HepG2 (cell line): ENCODE data around the gene PMEL. TPM values are rescaled to one million over a fixed set of nuclear protein-coding genes. Genes with fewer than 3 reads are reported as not detected.

Experiments
- HDAC6 ChIP-seq: fragments of 200-600 bp; sonication (generic); IDR thresholded peaks from 2 replicates; pipeline ENCODE4 v1.7.0; 2017; ENCODE audit warnings: mild to moderate bottlenecking, antibody characterized with exemption, low read length, low read depth
- HNF4G ChIP-seq, 2 experiments: sonication (generic) in 1 of 2; formaldehyde crosslinking in 1 of 2; IDR thresholded peaks; 2 replicates each; pipeline versions ENCODE4 v1.4.0 to v1.6.1; 2011 to 2020; ENCODE audit warnings: borderline replicate concordance in 2 of 2, low read depth in 2 of 2, mild to moderate bottlenecking in 2 of 2, low read length in 1 of 2, missing genetic modification reagents in 1 of 2, moderate library complexity in 1 of 2
- HOXA3 ChIP-seq: sonication (generic); formaldehyde crosslinking; IDR thresholded peaks from 2 replicates; pipeline ENCODE4 v1.5.0; 2020; ENCODE audit warnings: missing genetic modification reagents
- MIXL1 ChIP-seq: IDR thresholded peaks from 2 replicates; pipeline ENCODE4 v1.6.1; 2016
- SRY ChIP-seq: sonication (generic); formaldehyde crosslinking; IDR thresholded peaks from 2 replicates; pipeline ENCODE4 v1.8.0; 2022; ENCODE audit warnings: mild to moderate bottlenecking, missing genetic modification reagents
- ZC3H13 ChIP-seq: sonication (generic); formaldehyde crosslinking; IDR thresholded peaks from 2 replicates; pipeline ENCODE4 v1.8.1; 2023; ENCODE audit warnings: mild to moderate bottlenecking, missing genetic modification reagents, moderate library complexity
- ZNF230 ChIP-seq: sonication (generic); formaldehyde crosslinking; IDR thresholded peaks from 2 replicates; pipeline ENCODE4 v1.4.0; 2020; ENCODE audit warnings: mild to moderate bottlenecking, missing genetic modification reagents
- ZNF292 ChIP-seq: sonication (generic); formaldehyde crosslinking; IDR thresholded peaks from 2 replicates; pipeline ENCODE4 v1.8.1; 2022; ENCODE audit warnings: mild to moderate bottlenecking, low read depth, missing genetic modification reagents, borderline replicate concordance
- polyA plus RNA-seq, 8 experiments: library from polyadenylated mRNA; depleted of rRNA in 3 of 8; stranded (reverse) in 7 of 8; unstranded in 1 of 8; fragments of >200 nt; fragmentation: Illumina TruSeq in 4 of 8; extraction: Trizol in 4 of 8; gene quantifications; 2 replicates each; pipeline versions ENCODE4 v1.2.1 to v1.2.3, GENCODE V29; 2011 to 2016; ENCODE audit warnings: low read depth in 4 of 8, missing spikeins in 1 of 8, mixed read lengths in 1 of 8; ENCODE audit not compliant: insufficient read depth in 1 of 8
- total RNA-seq, 5 experiments: library from RNA; depleted of rRNA; stranded (reverse); fragments of >200 nt; fragmentation: Illumina TruSeq; extraction: Trizol; gene quantifications; 2 replicates each; pipeline ENCODE4 v1.2.3, GENCODE V29; 2016; ENCODE audit warnings: low read depth in 1 of 5
- TF ChIP-seq, protein P1 (sequence below): sonication (generic); formaldehyde crosslinking; IDR thresholded peaks from 2 replicates; pipeline ENCODE4 v1.4.0; 2020; ENCODE audit warnings: mild to moderate bottlenecking, missing genetic modification reagents
- TF ChIP-seq, protein P2 (sequence below): sonication (generic); formaldehyde crosslinking; IDR thresholded peaks from 2 replicates; pipeline ENCODE4 v1.4.0; 2020; ENCODE audit warnings: missing genetic modification reagents, borderline replicate concordance
- TF ChIP-seq, protein P3 (sequence below): IDR thresholded peaks from 2 replicates; pipeline ENCODE4 v1.4.0; 2020; ENCODE audit warnings: mild to moderate bottlenecking, missing genetic modification reagents
- TF ChIP-seq, protein P4 (sequence below): sonication (generic); formaldehyde crosslinking; IDR thresholded peaks from 2 replicates; pipeline ENCODE4 v1.9.0; 2021; ENCODE audit warnings: missing genetic modification reagents, mild to moderate bottlenecking, borderline replicate concordance
- TF ChIP-seq, protein P5 (sequence below): sonication (generic); formaldehyde crosslinking; IDR thresholded peaks from 2 replicates; pipeline ENCODE4 v1.5.1; 2020; ENCODE audit warnings: mild to moderate bottlenecking, moderate library complexity, missing genetic modification reagents

Gene PMEL
- total and polyA plus RNA-seq, 2 of the 13 experiments (the other 11 are each of a cell fraction or from before 2014, with no cell fraction given), result 0.49 to 3.3 TPM

DNA sequence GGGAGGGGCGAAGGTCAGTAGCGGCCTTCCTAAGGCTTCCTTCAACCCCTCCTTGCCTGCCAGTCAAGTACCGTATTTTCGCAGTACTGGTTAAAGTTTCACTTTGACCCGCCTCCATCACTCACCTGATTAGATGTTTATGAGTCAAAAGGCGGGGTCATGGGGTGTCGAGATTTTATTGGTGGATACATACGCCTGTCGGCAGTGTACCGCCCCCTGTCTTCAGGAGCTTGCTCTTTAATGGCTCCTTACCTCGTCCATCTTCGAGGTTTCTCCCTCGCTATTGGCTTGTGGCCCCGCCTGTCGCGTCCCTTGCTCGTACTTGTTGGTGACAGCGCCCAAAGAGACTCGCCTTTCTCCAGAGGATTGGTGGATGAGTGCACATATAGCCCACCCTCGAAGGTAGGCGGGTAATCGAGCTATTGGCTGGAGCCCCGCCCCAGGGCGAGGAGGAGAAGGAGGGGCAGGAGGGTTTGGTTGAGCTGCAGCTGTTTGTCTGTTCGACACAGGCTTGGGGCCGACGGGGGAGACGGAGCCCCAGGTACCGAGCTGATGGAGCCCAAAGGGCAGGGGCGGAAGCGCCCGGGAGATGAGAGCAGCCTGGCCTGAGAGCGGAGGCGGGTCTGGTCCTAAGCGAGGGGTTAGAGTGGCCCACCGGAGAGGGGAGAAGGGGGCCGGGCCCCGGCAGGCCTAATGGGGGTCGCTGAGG, 7.9 kb upstream of the PMEL start, which contains the start of gene RAB5B (continued):
- TF ChIP-seq, protein P1, sequence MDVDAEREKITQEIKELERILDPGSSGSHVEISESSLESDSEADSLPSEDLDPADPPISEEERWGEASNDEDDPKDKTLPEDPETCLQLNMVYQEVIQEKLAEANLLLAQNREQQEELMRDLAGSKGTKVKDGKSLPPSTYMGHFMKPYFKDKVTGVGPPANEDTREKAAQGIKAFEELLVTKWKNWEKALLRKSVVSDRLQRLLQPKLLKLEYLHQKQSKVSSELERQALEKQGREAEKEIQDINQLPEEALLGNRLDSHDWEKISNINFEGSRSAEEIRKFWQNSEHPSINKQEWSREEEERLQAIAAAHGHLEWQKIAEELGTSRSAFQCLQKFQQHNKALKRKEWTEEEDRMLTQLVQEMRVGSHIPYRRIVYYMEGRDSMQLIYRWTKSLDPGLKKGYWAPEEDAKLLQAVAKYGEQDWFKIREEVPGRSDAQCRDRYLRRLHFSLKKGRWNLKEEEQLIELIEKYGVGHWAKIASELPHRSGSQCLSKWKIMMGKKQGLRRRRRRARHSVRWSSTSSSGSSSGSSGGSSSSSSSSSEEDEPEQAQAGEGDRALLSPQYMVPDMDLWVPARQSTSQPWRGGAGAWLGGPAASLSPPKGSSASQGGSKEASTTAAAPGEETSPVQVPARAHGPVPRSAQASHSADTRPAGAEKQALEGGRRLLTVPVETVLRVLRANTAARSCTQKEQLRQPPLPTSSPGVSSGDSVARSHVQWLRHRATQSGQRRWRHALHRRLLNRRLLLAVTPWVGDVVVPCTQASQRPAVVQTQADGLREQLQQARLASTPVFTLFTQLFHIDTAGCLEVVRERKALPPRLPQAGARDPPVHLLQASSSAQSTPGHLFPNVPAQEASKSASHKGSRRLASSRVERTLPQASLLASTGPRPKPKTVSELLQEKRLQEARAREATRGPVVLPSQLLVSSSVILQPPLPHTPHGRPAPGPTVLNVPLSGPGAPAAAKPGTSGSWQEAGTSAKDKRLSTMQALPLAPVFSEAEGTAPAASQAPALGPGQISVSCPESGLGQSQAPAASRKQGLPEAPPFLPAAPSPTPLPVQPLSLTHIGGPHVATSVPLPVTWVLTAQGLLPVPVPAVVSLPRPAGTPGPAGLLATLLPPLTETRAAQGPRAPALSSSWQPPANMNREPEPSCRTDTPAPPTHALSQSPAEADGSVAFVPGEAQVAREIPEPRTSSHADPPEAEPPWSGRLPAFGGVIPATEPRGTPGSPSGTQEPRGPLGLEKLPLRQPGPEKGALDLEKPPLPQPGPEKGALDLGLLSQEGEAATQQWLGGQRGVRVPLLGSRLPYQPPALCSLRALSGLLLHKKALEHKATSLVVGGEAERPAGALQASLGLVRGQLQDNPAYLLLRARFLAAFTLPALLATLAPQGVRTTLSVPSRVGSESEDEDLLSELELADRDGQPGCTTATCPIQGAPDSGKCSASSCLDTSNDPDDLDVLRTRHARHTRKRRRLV (CRISPR knock-in tag), result peak; percentile 68; the same call in 1 of the 2 replicates
- no peak for TF ChIP-seq ZC3H13 (CRISPR knock-in tag)
- TF ChIP-seq, protein P2, sequence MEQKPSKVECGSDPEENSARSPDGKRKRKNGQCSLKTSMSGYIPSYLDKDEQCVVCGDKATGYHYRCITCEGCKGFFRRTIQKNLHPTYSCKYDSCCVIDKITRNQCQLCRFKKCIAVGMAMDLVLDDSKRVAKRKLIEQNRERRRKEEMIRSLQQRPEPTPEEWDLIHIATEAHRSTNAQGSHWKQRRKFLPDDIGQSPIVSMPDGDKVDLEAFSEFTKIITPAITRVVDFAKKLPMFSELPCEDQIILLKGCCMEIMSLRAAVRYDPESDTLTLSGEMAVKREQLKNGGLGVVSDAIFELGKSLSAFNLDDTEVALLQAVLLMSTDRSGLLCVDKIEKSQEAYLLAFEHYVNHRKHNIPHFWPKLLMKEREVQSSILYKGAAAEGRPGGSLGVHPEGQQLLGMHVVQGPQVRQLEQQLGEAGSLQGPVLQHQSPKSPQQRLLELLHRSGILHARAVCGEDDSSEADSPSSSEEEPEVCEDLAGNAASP (CRISPR knock-in tag), result peak; percentile 67
- TF ChIP-seq HNF4G (IDR thresholded peaks at IDR 0.05; ENCODE audit: borderline replicate concordance, low read depth, low read length), result peak; percentile 48; the same call in 1 of the 2 replicates
- 0 out of 2 replicates have a peak, but pooled peaks have one; percentile 36 for TF ChIP-seq HNF4G (CRISPR knock-in tag; IDR thresholded peaks at IDR 0.05; ENCODE audit: borderline replicate concordance, low read depth)
- TF ChIP-seq HDAC6, result no peak
- TF ChIP-seq, protein P3, sequence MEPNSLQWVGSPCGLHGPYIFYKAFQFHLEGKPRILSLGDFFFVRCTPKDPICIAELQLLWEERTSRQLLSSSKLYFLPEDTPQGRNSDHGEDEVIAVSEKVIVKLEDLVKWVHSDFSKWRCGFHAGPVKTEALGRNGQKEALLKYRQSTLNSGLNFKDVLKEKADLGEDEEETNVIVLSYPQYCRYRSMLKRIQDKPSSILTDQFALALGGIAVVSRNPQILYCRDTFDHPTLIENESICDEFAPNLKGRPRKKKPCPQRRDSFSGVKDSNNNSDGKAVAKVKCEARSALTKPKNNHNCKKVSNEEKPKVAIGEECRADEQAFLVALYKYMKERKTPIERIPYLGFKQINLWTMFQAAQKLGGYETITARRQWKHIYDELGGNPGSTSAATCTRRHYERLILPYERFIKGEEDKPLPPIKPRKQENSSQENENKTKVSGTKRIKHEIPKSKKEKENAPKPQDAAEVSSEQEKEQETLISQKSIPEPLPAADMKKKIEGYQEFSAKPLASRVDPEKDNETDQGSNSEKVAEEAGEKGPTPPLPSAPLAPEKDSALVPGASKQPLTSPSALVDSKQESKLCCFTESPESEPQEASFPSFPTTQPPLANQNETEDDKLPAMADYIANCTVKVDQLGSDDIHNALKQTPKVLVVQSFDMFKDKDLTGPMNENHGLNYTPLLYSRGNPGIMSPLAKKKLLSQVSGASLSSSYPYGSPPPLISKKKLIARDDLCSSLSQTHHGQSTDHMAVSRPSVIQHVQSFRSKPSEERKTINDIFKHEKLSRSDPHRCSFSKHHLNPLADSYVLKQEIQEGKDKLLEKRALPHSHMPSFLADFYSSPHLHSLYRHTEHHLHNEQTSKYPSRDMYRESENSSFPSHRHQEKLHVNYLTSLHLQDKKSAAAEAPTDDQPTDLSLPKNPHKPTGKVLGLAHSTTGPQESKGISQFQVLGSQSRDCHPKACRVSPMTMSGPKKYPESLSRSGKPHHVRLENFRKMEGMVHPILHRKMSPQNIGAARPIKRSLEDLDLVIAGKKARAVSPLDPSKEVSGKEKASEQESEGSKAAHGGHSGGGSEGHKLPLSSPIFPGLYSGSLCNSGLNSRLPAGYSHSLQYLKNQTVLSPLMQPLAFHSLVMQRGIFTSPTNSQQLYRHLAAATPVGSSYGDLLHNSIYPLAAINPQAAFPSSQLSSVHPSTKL (CRISPR knock-in tag), result no peak
- peak; percentile 81; the same call in 1 of the 2 replicates for TF ChIP-seq MIXL1 (CRISPR knock-in tag)
- TF ChIP-seq ZNF292 (CRISPR knock-in tag), result peak; percentile 60; the same call in 1 of the 2 replicates
- TF ChIP-seq SRY, result peak; percentile 11; the same call in 1 of the 2 replicates
- TF ChIP-seq, protein P4, sequence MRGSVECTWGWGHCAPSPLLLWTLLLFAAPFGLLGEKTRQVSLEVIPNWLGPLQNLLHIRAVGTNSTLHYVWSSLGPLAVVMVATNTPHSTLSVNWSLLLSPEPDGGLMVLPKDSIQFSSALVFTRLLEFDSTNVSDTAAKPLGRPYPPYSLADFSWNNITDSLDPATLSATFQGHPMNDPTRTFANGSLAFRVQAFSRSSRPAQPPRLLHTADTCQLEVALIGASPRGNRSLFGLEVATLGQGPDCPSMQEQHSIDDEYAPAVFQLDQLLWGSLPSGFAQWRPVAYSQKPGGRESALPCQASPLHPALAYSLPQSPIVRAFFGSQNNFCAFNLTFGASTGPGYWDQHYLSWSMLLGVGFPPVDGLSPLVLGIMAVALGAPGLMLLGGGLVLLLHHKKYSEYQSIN, result no peak
- peak; percentile 59; the same call in 1 of the 2 replicates for TF ChIP-seq HOXA3
- peak; percentile 50; the same call in 1 of the 2 replicates for TF ChIP-seq ZNF230 (CRISPR knock-in tag)
- TF ChIP-seq, protein P5, sequence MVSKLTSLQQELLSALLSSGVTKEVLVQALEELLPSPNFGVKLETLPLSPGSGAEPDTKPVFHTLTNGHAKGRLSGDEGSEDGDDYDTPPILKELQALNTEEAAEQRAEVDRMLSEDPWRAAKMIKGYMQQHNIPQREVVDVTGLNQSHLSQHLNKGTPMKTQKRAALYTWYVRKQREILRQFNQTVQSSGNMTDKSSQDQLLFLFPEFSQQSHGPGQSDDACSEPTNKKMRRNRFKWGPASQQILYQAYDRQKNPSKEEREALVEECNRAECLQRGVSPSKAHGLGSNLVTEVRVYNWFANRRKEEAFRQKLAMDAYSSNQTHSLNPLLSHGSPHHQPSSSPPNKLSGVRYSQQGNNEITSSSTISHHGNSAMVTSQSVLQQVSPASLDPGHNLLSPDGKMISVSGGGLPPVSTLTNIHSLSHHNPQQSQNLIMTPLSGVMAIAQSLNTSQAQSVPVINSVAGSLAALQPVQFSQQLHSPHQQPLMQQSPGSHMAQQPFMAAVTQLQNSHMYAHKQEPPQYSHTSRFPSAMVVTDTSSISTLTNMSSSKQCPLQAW (CRISPR knock-in tag), result peak; percentile 91; the same call in 1 of the 2 replicates
